Hepatocyte (in vitro differentiated cells): ENCODE measurements around the gene LENEP.

Experiments
- EZH2 ChIP-seq: fragments of 200-600 bp; sonication (generic); IDR thresholded peaks from 2 replicates; pipeline ENCODE4 v1.6.1; 2016; ENCODE audit warnings: antibody characterized with exemption, mild to moderate bottlenecking, borderline replicate concordance
- TF ChIP-seq, protein P1 (sequence below): fragments of 200-600 bp; sonication (generic); IDR thresholded peaks from 2 replicates; pipeline ENCODE4 v1.5.1; 2016; ENCODE audit warnings: antibody characterized with exemption, mild to moderate bottlenecking; ENCODE audit not compliant: poor library complexity

DNA sequence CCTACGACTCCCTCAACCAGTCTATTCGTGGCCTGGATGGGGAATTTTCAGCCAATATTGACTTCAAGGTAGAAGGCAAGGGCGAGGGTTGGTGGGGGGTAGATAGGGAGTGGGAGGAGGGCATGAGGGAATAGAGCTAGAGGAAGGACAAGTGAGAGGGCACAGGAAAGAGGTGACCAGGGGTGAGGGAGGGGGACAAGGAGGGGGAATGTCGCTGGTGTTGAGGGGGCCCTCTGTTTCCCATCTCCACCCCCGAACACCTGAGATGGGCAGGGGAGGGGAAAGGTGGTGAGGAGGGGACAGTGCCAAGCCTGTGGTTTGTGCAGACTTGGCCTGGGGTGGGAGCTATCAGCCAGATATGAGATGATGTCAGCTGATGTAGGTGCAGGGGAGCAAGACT lies 49.4 kb downstream of the LENEP start:
- TF ChIP-seq, protein P1, sequence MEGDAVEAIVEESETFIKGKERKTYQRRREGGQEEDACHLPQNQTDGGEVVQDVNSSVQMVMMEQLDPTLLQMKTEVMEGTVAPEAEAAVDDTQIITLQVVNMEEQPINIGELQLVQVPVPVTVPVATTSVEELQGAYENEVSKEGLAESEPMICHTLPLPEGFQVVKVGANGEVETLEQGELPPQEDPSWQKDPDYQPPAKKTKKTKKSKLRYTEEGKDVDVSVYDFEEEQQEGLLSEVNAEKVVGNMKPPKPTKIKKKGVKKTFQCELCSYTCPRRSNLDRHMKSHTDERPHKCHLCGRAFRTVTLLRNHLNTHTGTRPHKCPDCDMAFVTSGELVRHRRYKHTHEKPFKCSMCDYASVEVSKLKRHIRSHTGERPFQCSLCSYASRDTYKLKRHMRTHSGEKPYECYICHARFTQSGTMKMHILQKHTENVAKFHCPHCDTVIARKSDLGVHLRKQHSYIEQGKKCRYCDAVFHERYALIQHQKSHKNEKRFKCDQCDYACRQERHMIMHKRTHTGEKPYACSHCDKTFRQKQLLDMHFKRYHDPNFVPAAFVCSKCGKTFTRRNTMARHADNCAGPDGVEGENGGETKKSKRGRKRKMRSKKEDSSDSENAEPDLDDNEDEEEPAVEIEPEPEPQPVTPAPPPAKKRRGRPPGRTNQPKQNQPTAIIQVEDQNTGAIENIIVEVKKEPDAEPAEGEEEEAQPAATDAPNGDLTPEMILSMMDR: no peak
- no peak for TF ChIP-seq EZH2
